Activated CD4-positive, alpha-beta T cell treated with anti-CD3 and anti-CD28 coated beads, Interleukin-2, amount 50 U/mL, for 16 hours (primary cell): Measurements from ENCODE around the gene ASF1A.
"Not testable (repeated sequence)": the region's sequence is repeated elsewhere in the genome, so short reads cannot be mapped to it uniquely, and the experiment has no call there.

ENCODE experiments used
- DNase-seq: peaks from one replicate; pipeline ENCODE4 v3.0.0-alpha.2; 2020

ASF1A gene

DNA sequence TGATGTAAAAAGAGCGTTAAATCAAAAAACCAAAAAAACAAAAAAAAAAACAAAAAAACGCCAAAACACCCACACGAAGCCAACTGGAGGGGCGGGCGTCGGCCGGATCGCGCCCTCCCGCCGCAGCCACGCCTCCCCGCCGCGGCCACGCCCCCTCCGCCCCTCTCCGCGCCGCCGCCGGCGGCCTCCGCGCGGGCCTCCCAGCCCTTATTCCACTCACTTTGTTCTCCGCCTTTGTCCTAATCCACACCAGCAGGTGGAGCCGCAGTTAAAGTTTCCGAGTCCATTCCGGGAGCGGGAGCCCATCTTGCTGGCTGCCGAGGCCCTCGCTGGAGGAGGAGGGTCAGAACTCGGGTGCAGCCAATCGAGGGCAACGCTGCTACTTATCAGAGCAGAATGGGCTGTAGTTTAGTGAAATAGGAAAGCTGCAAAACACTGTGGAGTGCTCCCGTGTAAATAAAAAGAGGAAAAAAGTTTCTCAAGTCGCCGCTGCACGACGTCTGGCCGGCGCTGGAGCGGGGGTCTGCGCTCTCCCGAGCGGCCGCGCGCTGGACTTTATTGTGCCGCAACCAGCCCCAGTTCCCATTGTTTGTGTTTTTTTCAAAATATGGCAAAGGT lies at the start of gene ASF1A:
Gene ASF1A (plus strand): TSS at position 346 of the 618 bp plus-strand sequence. CDS start 262 bp downstream, at position 608.
- DNase-seq, result peak; percentile 99

DNA sequence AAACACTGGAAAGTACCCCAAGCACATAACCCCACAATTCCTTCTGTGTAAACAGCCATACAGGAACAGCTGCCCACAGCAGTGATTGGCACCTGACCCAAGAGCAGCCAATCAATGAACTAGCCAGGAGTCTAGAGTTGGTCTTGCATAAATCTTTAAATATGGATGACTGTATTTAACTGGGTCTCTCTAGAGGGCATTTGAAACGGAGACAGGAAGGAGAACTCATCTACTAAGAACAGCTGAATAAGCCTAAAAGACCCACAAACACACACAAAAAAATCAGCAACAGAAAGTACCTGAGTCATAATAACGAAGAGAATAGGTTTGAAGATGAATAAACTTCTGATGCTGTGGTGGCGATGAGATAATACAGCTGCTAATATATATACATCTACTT lies 49.0 kb upstream of the ASF1A start:
- DNase-seq, result peak; percentile 88

GRCh38 chr6:118853408-118853807 lies 40.5 kb upstream of the ASF1A start:
- no peak for DNase-seq

DNA sequence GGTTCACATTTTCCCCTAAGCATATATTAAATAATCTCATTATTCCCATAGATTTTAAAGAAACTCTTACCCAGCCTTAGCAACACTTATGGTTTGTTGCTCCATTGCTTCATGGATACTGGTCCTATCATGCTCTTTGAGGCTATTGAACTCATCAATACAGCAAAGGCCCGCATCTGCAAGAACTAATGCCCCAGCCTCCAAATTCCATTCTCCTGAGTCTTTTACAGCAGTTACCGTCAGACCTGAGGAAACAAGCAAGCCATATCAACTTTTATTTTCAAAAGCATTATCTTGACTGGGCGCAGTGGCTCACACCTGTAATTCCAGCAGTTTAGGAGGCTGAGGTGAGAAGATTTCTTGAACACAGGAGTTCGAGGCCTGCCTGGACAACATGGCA lies 37.7 kb upstream of the ASF1A start:
- DNase-seq, result no peak

- no peak for DNase-seq
Observed at GRCh38 chr6:118859517-118860064, 34.4 kb upstream of the ASF1A start.

GRCh38 chr6:118860363-118860762 lies 33.6 kb upstream of the ASF1A start:
- DNase-seq, result no peak

- DNase-seq, result no peak
Observed at GRCh38 chr6:118860880-118861279, 33.1 kb upstream of the ASF1A start.

- no peak for DNase-seq
Observed at GRCh38 chr6:118862443-118862842, 31.5 kb upstream of the ASF1A start.

DNA sequence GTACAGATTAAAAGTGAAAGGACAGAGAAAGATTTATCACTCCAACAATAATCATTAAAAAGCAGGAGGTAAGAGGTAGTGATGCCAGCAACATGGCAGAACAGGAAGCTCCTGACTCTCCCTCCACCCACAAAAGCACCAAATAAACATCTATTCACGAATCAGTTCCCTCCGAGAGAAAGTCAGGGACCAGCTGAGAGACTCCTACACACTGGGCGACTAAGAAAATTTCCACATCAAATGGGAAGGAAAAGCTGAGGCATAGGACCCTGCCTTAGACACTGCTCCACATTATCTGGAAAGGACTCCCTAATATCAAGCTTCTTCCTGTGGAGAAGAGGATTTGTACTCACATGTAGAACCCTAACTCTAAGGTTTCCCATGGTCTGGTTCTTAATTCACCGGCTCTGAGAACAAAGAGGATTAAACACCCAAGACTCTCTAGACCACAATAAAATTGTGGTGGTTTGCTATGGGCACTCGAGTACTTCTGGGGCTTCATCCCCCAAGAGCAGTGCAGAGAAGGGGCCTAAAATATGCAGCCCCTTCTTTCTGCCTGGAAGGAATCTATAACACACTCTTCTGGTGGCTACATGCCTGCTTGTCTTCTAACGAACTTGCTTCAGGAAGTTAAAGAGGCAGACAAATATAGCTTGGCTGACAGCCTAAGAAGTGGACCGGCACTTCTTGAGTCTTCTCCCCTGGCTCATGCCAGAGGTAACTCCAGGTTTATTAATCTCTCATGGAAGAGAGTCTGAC lies 29.4 kb upstream of the ASF1A start:
- no peak for DNase-seq

DNA sequence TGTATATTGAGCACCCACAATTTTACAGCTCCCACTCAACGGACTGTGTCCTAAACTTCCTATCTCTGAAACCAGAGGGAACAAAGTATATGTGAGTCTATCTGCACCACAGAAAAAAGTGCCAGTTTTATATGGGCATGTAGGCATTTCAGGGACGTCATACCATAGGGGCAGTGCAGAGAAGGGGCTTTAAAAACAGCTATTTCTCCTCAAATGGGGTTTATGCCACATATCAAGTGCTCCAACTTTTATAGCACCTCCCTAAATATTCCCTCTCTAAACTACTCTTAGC lies 28.9 kb upstream of the ASF1A start:
- DNase-seq, result no peak

- no peak for DNase-seq
Observed at GRCh38 chr6:118867181-118867580, 26.8 kb upstream of the ASF1A start.

DNA sequence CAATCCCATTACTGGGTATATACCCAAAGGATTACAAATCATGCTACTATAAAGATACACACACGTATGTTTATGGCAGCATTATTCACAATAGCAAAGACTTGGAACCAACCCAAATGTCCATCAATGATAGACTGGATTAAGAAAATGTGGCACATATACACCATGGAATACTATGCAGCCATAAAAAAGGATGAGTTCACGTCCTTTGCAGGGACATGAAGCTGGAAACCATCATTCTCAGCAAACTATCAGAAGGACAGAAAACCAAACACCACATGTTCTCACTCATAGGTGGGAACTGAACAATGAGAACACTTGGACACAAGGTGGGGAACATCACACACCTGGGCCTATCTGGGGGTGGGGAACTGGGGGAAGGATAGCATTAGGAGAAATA lies 25.1 kb upstream of the ASF1A start:
- not testable (repeated sequence) for DNase-seq

DNA sequence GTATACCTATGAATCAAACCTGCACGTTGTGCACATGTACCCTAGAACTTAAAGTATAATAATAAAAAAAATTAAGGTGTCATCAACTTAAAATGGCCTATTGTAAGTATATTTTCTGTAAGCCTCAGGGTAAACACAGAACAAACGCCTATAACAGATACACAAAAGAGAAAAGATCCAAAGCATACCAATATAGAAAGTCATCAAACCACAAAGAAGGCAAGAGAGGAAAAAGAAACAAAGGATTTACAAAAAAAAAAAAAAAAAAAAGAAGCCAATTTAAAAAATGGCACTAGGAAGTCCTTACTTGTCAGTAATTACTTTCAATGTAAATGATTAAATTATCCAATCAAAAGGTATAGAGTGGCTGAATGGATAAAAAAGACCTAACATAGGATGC lies 24.6 kb upstream of the ASF1A start:
- no peak for DNase-seq

- DNase-seq, result no peak
Observed at GRCh38 chr6:118869894-118870589, 23.9 kb upstream of the ASF1A start.

DNA sequence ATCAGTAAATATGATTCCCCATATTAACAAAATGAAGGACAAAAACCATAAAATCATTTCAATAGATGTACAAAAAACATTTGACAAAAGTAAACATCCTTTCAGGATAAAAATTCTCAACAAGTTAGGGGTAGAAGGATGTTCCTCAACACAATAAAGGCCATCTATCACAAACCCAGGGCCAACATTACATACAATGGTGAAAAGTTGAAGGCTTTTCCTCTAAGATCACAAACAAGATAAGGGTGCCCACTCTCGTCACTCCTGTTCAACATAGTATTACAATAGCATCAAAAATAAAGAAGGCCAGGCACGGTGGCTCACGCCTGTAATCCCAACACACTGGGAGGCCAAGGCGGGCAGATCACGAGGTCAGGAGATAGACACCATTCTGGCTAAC lies 22.6 kb upstream of the ASF1A start:
- no peak for DNase-seq

GRCh38 chr6:118872318-118872717 lies 21.6 kb upstream of the ASF1A start:
- DNase-seq, result no peak

GRCh38 chr6:118872726-118873125 lies 21.2 kb upstream of the ASF1A start:
- DNase-seq, result no peak

- DNase-seq, result no peak
Observed at GRCh38 chr6:118873239-118873638, 20.7 kb upstream of the ASF1A start.

- no peak for DNase-seq
Observed at GRCh38 chr6:118875672-118876071, 18.3 kb upstream of the ASF1A start.

- DNase-seq, result no peak
Observed at GRCh38 chr6:118876198-118876597, 17.8 kb upstream of the ASF1A start.

- no peak for DNase-seq
Observed at GRCh38 chr6:118876814-118877213, 17.1 kb upstream of the ASF1A start.

DNA sequence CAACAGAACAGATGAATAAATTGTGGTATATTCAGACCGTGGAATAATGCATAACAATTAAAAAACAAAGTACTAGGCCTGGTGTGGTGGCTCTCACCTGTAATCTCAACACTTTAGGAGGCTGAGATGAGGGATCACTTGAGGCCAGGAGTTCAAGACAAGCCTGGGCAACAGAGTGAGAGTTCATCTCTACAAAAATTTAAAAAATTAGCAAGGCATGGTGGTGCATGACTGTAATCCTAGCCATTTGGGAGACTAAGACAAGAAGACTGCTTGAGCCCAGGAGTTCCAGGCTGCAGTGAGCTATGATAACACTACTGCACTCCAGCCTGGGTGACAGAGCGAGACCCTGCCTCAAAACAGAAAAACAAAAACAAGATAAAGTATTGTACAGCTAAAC lies 16.1 kb upstream of the ASF1A start:
- DNase-seq, result no peak

- DNase-seq, result no peak
Observed at GRCh38 chr6:118881440-118882313, 12.3 kb upstream of the ASF1A start.
